Measurements from ENCODE around the gene MYO10.

The MYO10 gene

DNA sequence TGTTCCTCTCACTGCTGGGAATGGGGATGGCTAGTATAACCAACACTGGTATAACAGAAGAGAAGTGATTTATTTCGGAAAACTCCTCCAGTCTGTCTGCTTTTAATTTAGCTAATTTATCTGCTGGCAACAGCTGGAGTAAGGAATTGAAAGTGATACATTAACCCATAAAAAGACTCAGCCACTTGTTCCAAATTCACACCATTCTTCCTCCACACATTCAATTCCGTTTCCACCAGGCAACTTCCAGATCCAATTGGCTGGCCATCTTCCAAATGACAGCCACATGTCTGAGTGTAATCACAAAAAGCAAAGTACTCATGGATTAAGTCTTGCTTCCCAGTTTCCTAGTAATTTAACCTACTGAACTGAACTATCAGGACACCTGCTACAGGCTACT is 242.2 kb downstream of the MYO10 start:
- no peak overlapping the region for H3K9ac ChIP-seq (ENCODE audit: low read depth, low read length)
- H3K9me3 ChIP-seq (ENCODE audit: insufficient read depth, low read length, severe bottlenecking), result no peaks in the 10 kb centered on the region
- H4K20me1 ChIP-seq (ENCODE audit: insufficient read depth, low read length), result no peaks in the 10 kb centered on the region
- no peaks in the 10 kb centered on the region for H3K79me2 ChIP-seq (ENCODE audit: insufficient read depth, low read length)
- DNase-seq (no peak), ATAC-seq (ENCODE audit: insufficient read depth, low read depth) (no peak)
- no peaks in the 10 kb centered on the region for H3K27me3 ChIP-seq (ENCODE audit: insufficient read depth, low read length, poor library complexity)
- H3K4me2 ChIP-seq (ENCODE audit: insufficient read depth, low read length), result no peak overlapping the region
- H3K27ac ChIP-seq (ENCODE audit: low read length), result no peak overlapping the region
- no peak overlapping the region for H2AFZ ChIP-seq (ENCODE audit: low read depth, low read length)
- H3K36me3 ChIP-seq (ENCODE audit: insufficient read depth, low read length), result no peaks in the 10 kb centered on the region
- TF ChIP-seq CTCF (IDR thresholded peaks at IDR 0.05; ENCODE audit: borderline replicate concordance, extremely low read depth, low read length, poor library complexity, severe bottlenecking), result no peak
- no peak for TF ChIP-seq EZH2 (IDR thresholded peaks at IDR 0.05; ENCODE audit: borderline replicate concordance, low read depth, low read length, severe bottlenecking)
- no peak overlapping the region for H3K4me3 ChIP-seq (ENCODE audit: low read depth in 1 of 2, low read length in 2 of 2)
- no peaks in the 10 kb centered on the region for H3K4me1 ChIP-seq (ENCODE audit: insufficient read depth, low read length)

GRCh38 chr5:16691731-16692130 is 244.4 kb downstream of the MYO10 start:
- no peaks in the 10 kb centered on the region for H3K36me3 ChIP-seq (ENCODE audit: insufficient read depth, low read length)
- no peaks in the 10 kb centered on the region for H4K20me1 ChIP-seq (ENCODE audit: insufficient read depth, low read length)
- DNase-seq (no peak), ATAC-seq (ENCODE audit: insufficient read depth, low read depth) (no peak)
- H3K9ac ChIP-seq (ENCODE audit: low read depth, low read length), result no peak overlapping the region
- H3K4me2 ChIP-seq (ENCODE audit: insufficient read depth, low read length), result no peak overlapping the region
- no peak overlapping the region for H3K4me3 ChIP-seq (ENCODE audit: low read depth in 1 of 2, low read length in 2 of 2)
- H3K79me2 ChIP-seq (ENCODE audit: insufficient read depth, low read length), result no peaks in the 10 kb centered on the region
- TF ChIP-seq EZH2 (IDR thresholded peaks at IDR 0.05; ENCODE audit: borderline replicate concordance, low read depth, low read length, severe bottlenecking) (no peak), CTCF (IDR thresholded peaks at IDR 0.05; ENCODE audit: borderline replicate concordance, extremely low read depth, low read length, poor library complexity, severe bottlenecking) (no peak)
- H2AFZ ChIP-seq (ENCODE audit: low read depth, low read length), result no peak overlapping the region
- no peaks in the 10 kb centered on the region for H3K4me1 ChIP-seq (ENCODE audit: insufficient read depth, low read length)
- no peaks in the 10 kb centered on the region for H3K9me3 ChIP-seq (ENCODE audit: insufficient read depth, low read length, severe bottlenecking)
- no peaks in the 10 kb centered on the region for H3K27me3 ChIP-seq (ENCODE audit: insufficient read depth, low read length, poor library complexity)
- no peak overlapping the region for H3K27ac ChIP-seq (ENCODE audit: low read length)

- Histone ChIP-seq H3K4me1 (ENCODE audit: insufficient read depth, low read length) (no peaks in the 10 kb centered on the region), H3K27ac (ENCODE audit: low read length) (no peak overlapping the region), H3K4me2 (ENCODE audit: insufficient read depth, low read length) (no peak overlapping the region), H3K27me3 (ENCODE audit: insufficient read depth, low read length, poor library complexity) (no peaks in the 10 kb centered on the region), H3K36me3 (ENCODE audit: insufficient read depth, low read length) (no peaks in the 10 kb centered on the region), H3K79me2 (ENCODE audit: insufficient read depth, low read length) (no peaks in the 10 kb centered on the region), H3K9ac (ENCODE audit: low read depth, low read length) (no peak overlapping the region), H2AFZ (ENCODE audit: low read depth, low read length) (no peak overlapping the region), H4K20me1 (ENCODE audit: insufficient read depth, low read length) (no peaks in the 10 kb centered on the region), H3K4me3 (ENCODE audit: low read depth in 1 of 2, low read length in 2 of 2) (no peak overlapping the region), H3K9me3 (ENCODE audit: insufficient read depth, low read length, severe bottlenecking) (no peaks in the 10 kb centered on the region)
- peak; percentile 19 for DNase-seq
- TF ChIP-seq CTCF (IDR thresholded peaks at IDR 0.05; ENCODE audit: borderline replicate concordance, extremely low read depth, low read length, poor library complexity, severe bottlenecking), result peak; percentile 50
- TF ChIP-seq EZH2 (IDR thresholded peaks at IDR 0.05; ENCODE audit: borderline replicate concordance, low read depth, low read length, severe bottlenecking), result no peak
- ATAC-seq (ENCODE audit: insufficient read depth, low read depth), result peak; percentile 67; the same call in 2 of the 3 replicates
Measured at GRCh38 chr5:16690243-16690852, 245.7 kb downstream of the MYO10 start.
